HG03457 (cell line): ENCODE measurements around the gene RAB40B.

Source experiments
- ATAC-seq: cut with Tn5 transposase; IDR thresholded peaks from one replicate; pipeline ENCODE4 v1.9.1; 2021; ENCODE audit warnings: moderate number of reproducible peaks; ENCODE audit not compliant: unreplicated experiment

The RAB40B gene

DNA sequence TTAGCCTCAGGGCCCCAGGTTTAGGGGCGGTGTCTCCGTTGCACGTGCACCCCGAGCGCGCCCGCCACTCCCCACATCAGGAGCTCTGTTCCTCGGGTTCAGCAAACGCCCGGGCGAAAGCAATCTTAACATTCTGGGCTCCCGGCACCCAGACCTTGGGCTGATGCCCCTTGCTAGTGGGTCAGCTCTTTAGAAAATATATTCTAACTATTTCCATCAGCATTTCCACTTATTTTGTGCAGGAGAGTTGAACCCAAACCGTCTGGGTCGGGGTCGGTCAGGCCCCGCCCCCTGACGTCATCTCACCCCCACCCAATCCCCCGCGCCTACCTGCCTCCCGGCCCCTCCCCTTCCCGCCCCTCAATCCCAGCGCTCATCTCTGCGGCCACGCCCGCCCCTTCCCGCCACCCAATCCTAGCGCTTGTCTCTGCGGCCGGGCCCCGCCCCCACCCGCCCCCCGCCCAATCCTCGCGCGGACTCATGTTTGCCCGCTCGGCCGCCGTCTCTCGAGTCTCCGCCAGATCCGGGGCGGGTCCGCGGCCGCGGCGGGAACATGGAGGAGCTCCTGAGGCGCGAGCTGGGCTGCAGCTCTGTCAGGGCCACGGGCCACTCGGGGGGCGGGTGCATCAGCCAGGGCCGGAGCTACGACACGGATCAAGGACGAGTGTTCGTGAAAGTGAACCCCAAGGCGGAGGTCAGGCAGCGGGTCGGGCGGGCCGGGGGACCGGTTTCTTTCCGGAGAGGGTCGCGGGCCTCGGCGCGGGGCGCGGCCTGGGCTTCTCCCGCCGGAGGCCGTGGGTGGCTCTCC is 17.9 kb upstream of the RAB40B start, which contains the start of gene FN3KRP:
FN3KRP (plus strand) TSS at position 504 of the 808 bp plus-strand sequence; CDS start at position 554, 50 bp downstream.
- no peak for ATAC-seq

DNA sequence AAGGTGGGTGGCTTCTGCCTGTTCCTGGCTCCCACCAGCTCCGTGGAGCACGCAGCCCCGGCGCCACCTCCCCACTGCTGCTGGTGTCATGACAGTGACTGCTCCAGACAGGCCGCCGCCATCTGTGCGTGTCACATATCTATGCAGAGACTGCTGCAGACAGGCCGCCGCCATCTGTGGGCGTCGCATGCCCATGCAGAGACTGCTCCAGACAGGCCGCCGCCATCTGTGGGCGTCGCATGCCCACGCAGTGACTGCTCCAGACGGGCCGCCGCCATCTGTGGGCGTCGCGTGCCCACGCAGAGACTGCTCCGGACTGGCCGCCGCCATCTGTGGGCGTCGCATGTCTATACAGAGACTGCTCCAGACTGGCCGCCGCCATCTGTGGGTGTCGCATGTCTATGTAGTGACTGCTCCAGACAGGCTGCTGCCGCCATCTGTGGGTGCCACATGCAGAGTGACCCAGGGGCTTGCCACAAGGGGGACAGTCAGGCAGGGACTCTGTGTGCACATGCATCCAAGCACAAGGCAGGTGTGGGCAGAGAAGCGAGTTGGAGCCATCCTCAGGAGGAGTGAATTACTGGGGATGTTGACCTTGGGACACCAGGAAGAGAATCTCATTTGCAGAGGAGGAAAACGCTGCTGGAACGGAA is 14.7 kb upstream of the RAB40B start:
- ATAC-seq = no peak

DNA sequence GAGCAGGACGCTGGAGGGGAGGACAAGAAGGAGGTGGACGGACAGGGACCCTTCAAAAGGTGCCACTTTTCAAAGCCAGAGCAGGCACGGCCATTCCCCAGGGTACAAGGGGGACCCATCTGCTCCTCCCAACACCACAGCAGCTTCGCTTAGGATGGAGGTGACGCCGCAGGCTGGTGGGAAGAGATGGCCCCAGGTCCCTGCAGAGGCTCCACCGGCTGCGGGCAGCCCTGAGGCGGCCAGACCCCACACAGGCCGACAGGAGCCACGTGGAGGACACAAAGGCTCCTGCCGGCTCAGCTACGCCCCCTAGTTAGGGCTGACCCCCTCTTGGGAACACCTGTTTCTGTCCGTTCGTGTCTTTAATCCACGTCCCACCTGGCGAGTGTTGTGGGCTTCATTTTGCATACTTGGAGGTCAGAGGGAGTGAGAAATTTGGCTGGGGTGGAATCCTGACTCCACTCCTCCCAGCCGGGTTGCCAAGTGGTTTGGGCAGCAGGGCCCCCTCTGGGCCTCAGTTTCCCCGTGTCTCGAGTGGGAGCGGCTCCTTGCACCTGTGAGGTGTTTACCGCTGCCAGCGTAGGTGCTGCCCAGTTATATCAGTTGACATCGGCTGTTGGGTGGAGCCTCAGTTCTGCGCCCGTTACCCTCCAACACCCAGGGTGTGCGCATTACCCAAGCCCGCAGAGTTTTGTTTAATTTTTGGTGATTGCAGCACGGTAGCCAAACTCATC is 12.2 kb upstream of the RAB40B start:
- ATAC-seq = no peak

DNA sequence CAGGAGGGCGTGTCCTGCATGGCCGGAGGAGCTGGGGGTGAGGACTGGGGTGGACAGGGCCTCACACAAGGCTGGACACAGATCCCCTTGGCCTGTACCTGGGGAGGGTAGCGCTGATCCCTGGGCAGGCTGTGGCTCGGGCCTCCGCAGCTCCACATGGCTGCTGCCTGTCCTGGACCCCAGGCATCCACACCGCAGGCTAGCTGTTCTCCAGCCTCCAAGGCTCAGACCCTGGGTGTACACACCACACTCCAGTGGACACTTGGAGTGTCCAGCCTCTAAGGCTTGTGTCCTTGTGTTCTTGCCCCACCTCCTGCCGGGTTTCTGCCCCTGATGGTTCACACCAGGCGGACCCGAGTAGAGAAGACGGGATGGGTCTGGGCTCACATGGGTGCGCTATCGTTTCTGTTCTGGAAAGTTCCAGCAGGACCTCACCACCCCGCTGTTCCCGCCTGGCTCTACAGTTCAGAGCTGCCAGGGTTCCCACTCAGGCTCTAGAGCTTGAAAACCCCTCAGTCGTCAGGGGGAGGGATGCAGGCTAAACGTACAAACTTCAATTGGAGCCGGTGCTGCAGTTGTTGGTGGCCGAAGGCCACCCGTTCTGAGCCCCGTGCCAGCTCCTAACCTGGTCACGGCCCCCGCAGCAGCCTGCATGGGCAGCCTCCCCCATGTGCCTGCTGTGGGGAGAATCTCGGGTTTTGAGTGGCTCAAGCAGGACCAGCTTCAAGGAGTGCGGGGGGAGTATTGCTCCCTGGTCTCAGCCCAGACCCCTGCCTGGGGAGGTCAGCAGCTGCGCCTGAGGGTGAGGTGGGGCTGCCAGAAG is 11.4 kb upstream of the RAB40B start:
- no peak for ATAC-seq

GRCh38 chr17:82709024-82709675 is 10.7 kb upstream of the RAB40B start:
- ATAC-seq = no peak

GRCh38 chr17:82705756-82706155 is 7.3 kb upstream of the RAB40B start:
- no peak for ATAC-seq

GRCh38 chr17:82704886-82705285 is 6.4 kb upstream of the RAB40B start:
- no peak for ATAC-seq

- no peak for ATAC-seq
Observed at GRCh38 chr17:82703935-82704865, 5.7 kb upstream of the RAB40B start.

- no peak for ATAC-seq
Observed at GRCh38 chr17:82703036-82703745, 4.7 kb upstream of the RAB40B start.

- ATAC-seq = no peak
Observed at GRCh38 chr17:82702231-82702927, 3.9 kb upstream of the RAB40B start.

- ATAC-seq = no peak
Observed at GRCh38 chr17:82699551-82699950, 1.1 kb upstream of the RAB40B start.

DNA sequence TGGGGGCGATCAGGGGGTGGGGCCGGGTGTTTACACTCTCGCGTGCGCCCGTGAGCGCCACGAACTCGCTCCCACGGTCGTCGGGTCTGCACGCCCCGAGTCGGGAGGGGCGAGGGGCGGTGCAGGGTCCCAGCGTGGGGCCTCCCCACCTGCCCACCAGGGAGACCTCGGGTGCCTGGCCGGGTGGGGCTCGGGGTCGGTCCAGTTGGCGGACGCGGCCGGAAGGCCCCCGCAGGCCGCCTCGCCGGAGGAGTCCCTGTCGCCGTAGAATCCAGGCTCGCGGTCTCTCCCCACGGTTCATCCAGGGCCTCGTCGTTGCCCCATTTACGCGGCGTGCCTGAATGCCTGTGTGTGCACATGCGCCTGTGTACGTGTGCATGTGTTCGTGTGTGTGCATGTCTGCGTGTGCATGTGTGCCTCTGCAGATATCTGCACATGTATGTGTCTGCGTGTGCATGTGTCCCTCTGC is 510 bp upstream of the RAB40B start:
- ATAC-seq = peak; percentile 5

DNA sequence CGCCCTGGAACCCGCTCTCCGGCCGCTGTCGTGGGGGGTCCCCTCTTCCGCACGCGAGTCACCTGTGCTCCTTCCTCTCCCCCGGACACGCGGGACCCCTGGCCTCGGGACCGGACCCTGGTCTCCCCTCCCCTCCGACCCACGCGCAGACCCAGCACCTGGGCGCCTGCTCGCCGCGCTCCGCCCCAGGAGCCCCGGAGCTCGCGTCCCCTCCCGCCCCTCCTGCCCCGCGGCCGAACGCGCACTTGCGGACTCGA is 762 bp downstream of the RAB40B start:
- no peak for ATAC-seq

- ATAC-seq = no peak
Observed at GRCh38 chr17:82696916-82697807, 1.3 kb downstream of the RAB40B start.

DNA sequence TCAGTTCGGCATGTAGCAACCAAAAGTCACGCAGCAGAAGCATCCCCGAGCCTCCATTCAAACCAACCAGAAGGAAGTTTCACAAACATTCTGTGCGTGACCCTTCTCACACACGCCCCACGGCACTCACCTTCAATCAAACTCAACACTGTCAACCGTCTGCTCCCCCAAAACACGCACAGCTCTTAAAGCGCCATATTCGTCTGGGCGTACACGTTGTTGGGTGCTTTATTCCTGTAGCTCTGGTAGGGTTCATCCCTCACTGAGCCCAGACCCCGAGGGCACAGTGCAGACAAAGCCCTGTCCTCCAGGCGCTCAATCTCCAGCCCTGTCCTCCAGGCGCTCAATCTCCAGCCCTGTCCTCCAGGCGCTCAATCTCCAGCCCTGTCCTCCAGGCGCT is 2.2 kb downstream of the RAB40B start:
- ATAC-seq = no peak

GRCh38 chr17:82694647-82695046 is 3.9 kb downstream of the RAB40B start:
- ATAC-seq = no peak

- no peak for ATAC-seq
Observed at GRCh38 chr17:82693168-82693867, 5.2 kb downstream of the RAB40B start.
